Gastroesophageal sphincter (tissue), 3 donors: ENCODE measurements around the gene MAP7.

Source experiments
- CTCF ChIP-seq, 4 experiments: fragments of 200-600 bp in 2 of 4; fragments of 450-650 bp in 2 of 4; sonication (generic) in 1 of 4; IDR thresholded peaks; one replicate each; pipeline ENCODE4 v1.5.1; 2017 to 2019; ENCODE audit warnings: antibody characterized with exemption in 4 of 4, mild to moderate bottlenecking in 2 of 4, moderate library complexity in 2 of 4
- EP300 ChIP-seq: sonication (generic); formaldehyde crosslinking; IDR thresholded peaks from one replicate; pipeline ENCODE4 v1.6.1; 2017; ENCODE audit warnings: antibody characterized with exemption, mild to moderate bottlenecking
- POLR2AphosphoS5 ChIP-seq: sonication (generic); formaldehyde crosslinking; IDR thresholded peaks from one replicate; pipeline ENCODE4 v1.6.1; 2017; ENCODE audit warnings: antibody characterized with exemption

GRCh38 chr6:136420853-136421252 lies 129.4 kb downstream of the MAP7 start:
- TF ChIP-seq CTCF (IDR thresholded peaks at IDR 0.05) (no peak), EP300 (no peak), POLR2AphosphoS5 (no peak)
